SK-N-SH treated with all-trans-retinoic acid at 6 μM for 48 hours (cell line): ENCODE results near the gene HS3ST4.

Source experiments
- ATAC-seq: fragments of 200-7000 bp; cut with Tn5 transposase; 3 replicates; pipeline ENCODE4 v1.9.1; 2020; ENCODE audit warnings: mild to moderate bottlenecking, moderate library complexity
- ARNTL ChIP-seq: fragments of 450-650 bp; formaldehyde crosslinking; IDR thresholded peaks from 2 replicates; pipeline ENCODE4 v1.5.0; 2020; ENCODE audit warnings: low read depth, mild to moderate bottlenecking, moderate library complexity, borderline replicate concordance
- BACH2 ChIP-seq: fragments of 250-450 bp; sonication (Bioruptor Pico); IDR thresholded peaks from 2 replicates; pipeline ENCODE4 v1.9.0; 2021; ENCODE audit warnings: mild to moderate bottlenecking, borderline replicate concordance
- CSDC2 ChIP-seq: fragments of 250-450 bp; sonication (Bioruptor Pico); IDR thresholded peaks from 2 replicates; pipeline ENCODE4 v1.5.0; 2020; ENCODE audit warnings: mild to moderate bottlenecking, moderate library complexity
- GLIS3 ChIP-seq: fragments of 250-450 bp; sonication (Bioruptor Pico); IDR thresholded peaks from 2 replicates; pipeline ENCODE4 v1.5.0; 2020; ENCODE audit warnings: mild to moderate bottlenecking, moderate library complexity
- ISL1 ChIP-seq: fragments of 250-450 bp; sonication (Bioruptor Pico); IDR thresholded peaks from 2 replicates; pipeline ENCODE4 v2.1.2; 2022; ENCODE audit warnings: mild to moderate bottlenecking, moderate library complexity
- OSR1 ChIP-seq: fragments of 250-450 bp; sonication (Bioruptor Pico); IDR thresholded peaks from 2 replicates; pipeline ENCODE4 v1.8.0; 2022; ENCODE audit warnings: moderate library complexity, mild to moderate bottlenecking, inconsistent platforms
- PATZ1 ChIP-seq: fragments of 250-450 bp; sonication (Bioruptor Pico); IDR thresholded peaks from 2 replicates; pipeline ENCODE4 v1.8.0; 2020; ENCODE audit warnings: mild to moderate bottlenecking, moderate library complexity, borderline replicate concordance
- POU6F1 ChIP-seq: fragments of 250-450 bp; sonication (Bioruptor Pico); IDR thresholded peaks from 2 replicates; pipeline ENCODE4 v1.8.0; 2021; ENCODE audit warnings: low read depth, mild to moderate bottlenecking, moderate library complexity, borderline replicate concordance
- PPARA ChIP-seq: fragments of 250-450 bp; sonication (Bioruptor Pico); IDR thresholded peaks from 2 replicates; pipeline ENCODE4 v1.5.0; 2020; ENCODE audit warnings: mild to moderate bottlenecking, borderline replicate concordance
- RARB ChIP-seq: fragments of 250-450 bp; sonication (Bioruptor Pico); IDR thresholded peaks from 2 replicates; pipeline ENCODE4 v1.8.0; 2021; ENCODE audit warnings: mild to moderate bottlenecking, moderate library complexity
- SNAI2 ChIP-seq: fragments of 250-450 bp; sonication (Bioruptor Pico); IDR thresholded peaks from 2 replicates; pipeline ENCODE4 v1.5.0; 2020; ENCODE audit warnings: mild to moderate bottlenecking, moderate library complexity
- TCF4 ChIP-seq: fragments of 250-450 bp; sonication (Bioruptor Pico); IDR thresholded peaks from 2 replicates; pipeline ENCODE4 v1.8.0; 2021; ENCODE audit warnings: mild to moderate bottlenecking, moderate library complexity, borderline replicate concordance
- TOX ChIP-seq: fragments of 250-450 bp; sonication (Bioruptor Pico); IDR thresholded peaks from 2 replicates; pipeline ENCODE4 v1.8.0; 2021; ENCODE audit warnings: mild to moderate bottlenecking, moderate library complexity, borderline replicate concordance
- ZC3H10 ChIP-seq: fragments of 250-450 bp; sonication (Bioruptor Pico); IDR thresholded peaks from 2 replicates; pipeline ENCODE4 v1.5.1; 2021; ENCODE audit warnings: mild to moderate bottlenecking, moderate library complexity
- ZFP3 ChIP-seq: fragments of 250-450 bp; sonication (Bioruptor Pico); IDR thresholded peaks from 2 replicates; pipeline ENCODE4 v1.5.0; 2020; ENCODE audit warnings: mild to moderate bottlenecking, moderate library complexity
- ZNF8 ChIP-seq: fragments of 450-650 bp; formaldehyde crosslinking; IDR thresholded peaks from 2 replicates; pipeline ENCODE4 v1.5.0; 2020; ENCODE audit warnings: mild to moderate bottlenecking, moderate library complexity
- TF ChIP-seq, protein P1 (sequence below): fragments of 250-450 bp; sonication (Bioruptor Pico); IDR thresholded peaks from 2 replicates; pipeline ENCODE4 v1.5.0; 2020; ENCODE audit warnings: mild to moderate bottlenecking, moderate library complexity
- TF ChIP-seq, protein P2 (sequence below): fragments of 250-450 bp; sonication (Bioruptor Pico); IDR thresholded peaks from 2 replicates; pipeline ENCODE4 v1.5.1; 2021; ENCODE audit warnings: mild to moderate bottlenecking, moderate library complexity
- TF ChIP-seq, protein P3 (sequence below): fragments of 250-450 bp; sonication (Bioruptor Pico); IDR thresholded peaks from 2 replicates; pipeline ENCODE4 v1.5.1; 2020; ENCODE audit warnings: low read depth, mild to moderate bottlenecking, moderate library complexity

HS3ST4 gene

GRCh38 chr16:25692351-25692741 lies 587 bp downstream of the HS3ST4 start (continued):
- TF ChIP-seq ARNTL (CRISPR knock-in tag) (no peak), GLIS3 (CRISPR knock-in tag) (no peak)

- TF ChIP-seq TCF4 (CRISPR knock-in tag), result no peak
- ATAC-seq, result no peak; the same call in 1 of the 3 replicates
Observed at GRCh38 chr16:25692742-25693508, 1.2 kb downstream of the HS3ST4 start.

DNA sequence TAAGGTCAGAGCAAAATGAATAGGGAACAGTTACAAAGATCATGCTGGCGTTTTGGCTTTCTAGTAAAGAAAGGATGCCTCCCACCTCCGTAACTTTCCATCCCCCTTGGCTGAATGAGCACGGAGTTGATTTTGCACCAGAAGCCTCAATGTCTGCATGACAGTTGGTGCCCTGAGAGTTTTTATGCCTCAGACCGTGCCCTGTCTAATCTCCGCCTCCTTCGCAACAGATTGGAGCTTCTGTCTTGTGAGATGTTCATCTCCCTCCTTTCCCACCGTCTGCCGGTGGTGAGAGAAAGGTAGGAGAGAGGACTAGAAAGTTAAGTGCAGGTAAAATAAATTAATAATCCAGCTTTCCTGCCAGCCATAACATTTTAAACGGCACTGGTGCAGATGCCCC lies 1.9 kb downstream of the HS3ST4 start:
- TF ChIP-seq BACH2 (CRISPR knock-in tag), result no peak
- no peak for TF ChIP-seq ISL1 (CRISPR knock-in tag)
- no peak for TF ChIP-seq TCF4 (CRISPR knock-in tag)
- no peak for TF ChIP-seq GLIS3 (CRISPR knock-in tag)
- no peak for TF ChIP-seq POU6F1 (CRISPR knock-in tag)
- TF ChIP-seq, protein P1, sequence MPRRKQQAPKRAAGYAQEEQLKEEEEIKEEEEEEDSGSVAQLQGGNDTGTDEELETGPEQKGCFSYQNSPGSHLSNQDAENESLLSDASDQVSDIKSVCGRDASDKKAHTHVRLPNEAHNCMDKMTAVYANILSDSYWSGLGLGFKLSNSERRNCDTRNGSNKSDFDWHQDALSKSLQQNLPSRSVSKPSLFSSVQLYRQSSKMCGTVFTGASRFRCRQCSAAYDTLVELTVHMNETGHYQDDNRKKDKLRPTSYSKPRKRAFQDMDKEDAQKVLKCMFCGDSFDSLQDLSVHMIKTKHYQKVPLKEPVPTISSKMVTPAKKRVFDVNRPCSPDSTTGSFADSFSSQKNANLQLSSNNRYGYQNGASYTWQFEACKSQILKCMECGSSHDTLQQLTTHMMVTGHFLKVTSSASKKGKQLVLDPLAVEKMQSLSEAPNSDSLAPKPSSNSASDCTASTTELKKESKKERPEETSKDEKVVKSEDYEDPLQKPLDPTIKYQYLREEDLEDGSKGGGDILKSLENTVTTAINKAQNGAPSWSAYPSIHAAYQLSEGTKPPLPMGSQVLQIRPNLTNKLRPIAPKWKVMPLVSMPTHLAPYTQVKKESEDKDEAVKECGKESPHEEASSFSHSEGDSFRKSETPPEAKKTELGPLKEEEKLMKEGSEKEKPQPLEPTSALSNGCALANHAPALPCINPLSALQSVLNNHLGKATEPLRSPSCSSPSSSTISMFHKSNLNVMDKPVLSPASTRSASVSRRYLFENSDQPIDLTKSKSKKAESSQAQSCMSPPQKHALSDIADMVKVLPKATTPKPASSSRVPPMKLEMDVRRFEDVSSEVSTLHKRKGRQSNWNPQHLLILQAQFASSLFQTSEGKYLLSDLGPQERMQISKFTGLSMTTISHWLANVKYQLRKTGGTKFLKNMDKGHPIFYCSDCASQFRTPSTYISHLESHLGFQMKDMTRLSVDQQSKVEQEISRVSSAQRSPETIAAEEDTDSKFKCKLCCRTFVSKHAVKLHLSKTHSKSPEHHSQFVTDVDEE (CRISPR knock-in tag), result no peak
- TF ChIP-seq, protein P2, sequence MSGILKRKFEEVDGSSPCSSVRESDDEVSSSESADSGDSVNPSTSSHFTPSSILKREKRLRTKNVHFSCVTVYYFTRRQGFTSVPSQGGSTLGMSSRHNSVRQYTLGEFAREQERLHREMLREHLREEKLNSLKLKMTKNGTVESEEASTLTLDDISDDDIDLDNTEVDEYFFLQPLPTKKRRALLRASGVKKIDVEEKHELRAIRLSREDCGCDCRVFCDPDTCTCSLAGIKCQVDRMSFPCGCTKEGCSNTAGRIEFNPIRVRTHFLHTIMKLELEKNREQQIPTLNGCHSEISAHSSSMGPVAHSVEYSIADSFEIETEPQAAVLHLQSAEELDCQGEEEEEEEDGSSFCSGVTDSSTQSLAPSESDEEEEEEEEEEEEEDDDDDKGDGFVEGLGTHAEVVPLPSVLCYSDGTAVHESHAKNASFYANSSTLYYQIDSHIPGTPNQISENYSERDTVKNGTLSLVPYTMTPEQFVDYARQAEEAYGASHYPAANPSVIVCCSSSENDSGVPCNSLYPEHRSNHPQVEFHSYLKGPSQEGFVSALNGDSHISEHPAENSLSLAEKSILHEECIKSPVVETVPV (CRISPR knock-in tag), result no peak
- no peak for TF ChIP-seq RARB (CRISPR knock-in tag)
- TF ChIP-seq, all 23 proteins: peak for 0

GRCh38 chr16:25699069-25699468 lies 7.3 kb downstream of the HS3ST4 start:
- no peak for ATAC-seq
- no peak for TF ChIP-seq ZFP3 (CRISPR knock-in tag)
- TF ChIP-seq CSDC2 (CRISPR knock-in tag), result no peak
- TF ChIP-seq BACH2 (CRISPR knock-in tag), result no peak
- TF ChIP-seq, protein P3, sequence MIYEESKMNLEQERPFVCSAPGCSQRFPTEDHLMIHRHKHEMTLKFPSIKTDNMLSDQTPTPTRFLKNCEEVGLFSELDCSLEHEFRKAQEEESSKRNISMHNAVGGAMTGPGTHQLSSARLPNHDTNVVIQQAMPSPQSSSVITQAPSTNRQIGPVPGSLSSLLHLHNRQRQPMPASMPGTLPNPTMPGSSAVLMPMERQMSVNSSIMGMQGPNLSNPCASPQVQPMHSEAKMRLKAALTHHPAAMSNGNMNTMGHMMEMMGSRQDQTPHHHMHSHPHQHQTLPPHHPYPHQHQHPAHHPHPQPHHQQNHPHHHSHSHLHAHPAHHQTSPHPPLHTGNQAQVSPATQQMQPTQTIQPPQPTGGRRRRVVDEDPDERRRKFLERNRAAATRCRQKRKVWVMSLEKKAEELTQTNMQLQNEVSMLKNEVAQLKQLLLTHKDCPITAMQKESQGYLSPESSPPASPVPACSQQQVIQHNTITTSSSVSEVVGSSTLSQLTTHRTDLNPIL (CRISPR knock-in tag), result no peak
- TF ChIP-seq PPARA (CRISPR knock-in tag), result no peak
- TF ChIP-seq ARNTL (CRISPR knock-in tag), result no peak
- no peak for TF ChIP-seq TCF4 (CRISPR knock-in tag)
- no peak for TF ChIP-seq POU6F1 (CRISPR knock-in tag)
- TF ChIP-seq ZC3H10, result no peak
- TF ChIP-seq TOX, result no peak
- no peak for TF ChIP-seq OSR1 (CRISPR knock-in tag)
- TF ChIP-seq ISL1 (CRISPR knock-in tag), result no peak
- TF ChIP-seq GLIS3 (CRISPR knock-in tag), result no peak
- TF ChIP-seq SNAI2 (CRISPR knock-in tag), result no peak
- TF ChIP-seq PATZ1 (CRISPR knock-in tag), result no peak
- no peak for TF ChIP-seq ZNF8 (CRISPR knock-in tag)
- TF ChIP-seq, protein P1 (CRISPR knock-in tag), result no peak

More for the DNA sequence above, 1.9 kb downstream of the HS3ST4 start:
- no peak for ATAC-seq
